ENCODE data around the gene CCIN.
"Not testable (repeated sequence)": the region's sequence is repeated elsewhere in the genome, so short reads cannot be mapped to it uniquely, and the experiment has no call there.

Gene CCIN

DNA sequence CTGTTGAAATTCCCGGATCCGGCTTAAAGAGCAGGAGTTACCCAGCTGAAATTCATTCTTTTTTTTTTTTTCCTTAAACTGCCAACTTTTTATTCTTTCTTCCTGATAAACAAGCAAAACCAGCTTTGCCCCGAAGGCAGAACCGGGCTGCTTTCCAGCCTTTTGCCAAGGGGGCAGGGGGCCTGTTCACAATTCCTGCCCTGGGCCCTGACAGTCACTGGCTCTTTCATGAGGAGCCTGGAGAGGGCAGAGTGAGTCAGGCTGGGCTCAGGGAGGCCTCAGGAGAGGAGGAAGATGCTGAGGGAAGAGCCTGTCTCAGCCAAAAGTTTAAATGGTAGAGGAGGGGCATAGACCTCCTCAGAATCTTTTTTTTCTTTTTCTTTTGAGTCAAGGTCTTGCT, 27.9 kb upstream of the CCIN start:
- no peak for FAIRE-seq

DNA sequence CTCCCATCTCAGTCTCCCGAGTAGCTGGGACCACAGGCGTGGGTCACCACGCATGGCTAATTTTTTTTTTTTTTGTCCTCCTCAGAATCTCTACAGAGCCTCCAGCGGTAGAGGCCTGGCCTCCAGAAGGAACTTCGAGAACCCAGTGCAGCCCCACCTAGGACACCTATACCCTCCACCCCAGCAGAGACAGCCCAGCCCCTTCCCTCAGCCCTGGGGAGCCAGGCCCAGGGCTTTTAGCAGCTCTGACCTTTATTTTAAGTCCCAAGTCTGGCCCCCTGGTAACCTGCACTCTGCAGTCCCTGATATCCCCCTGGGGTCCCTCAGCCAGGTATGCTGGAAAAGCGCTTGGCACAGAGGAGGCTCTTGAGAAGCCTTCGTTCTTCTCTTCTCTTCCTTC, 27.4 kb upstream of the CCIN start:
- no peak for FAIRE-seq

DNA sequence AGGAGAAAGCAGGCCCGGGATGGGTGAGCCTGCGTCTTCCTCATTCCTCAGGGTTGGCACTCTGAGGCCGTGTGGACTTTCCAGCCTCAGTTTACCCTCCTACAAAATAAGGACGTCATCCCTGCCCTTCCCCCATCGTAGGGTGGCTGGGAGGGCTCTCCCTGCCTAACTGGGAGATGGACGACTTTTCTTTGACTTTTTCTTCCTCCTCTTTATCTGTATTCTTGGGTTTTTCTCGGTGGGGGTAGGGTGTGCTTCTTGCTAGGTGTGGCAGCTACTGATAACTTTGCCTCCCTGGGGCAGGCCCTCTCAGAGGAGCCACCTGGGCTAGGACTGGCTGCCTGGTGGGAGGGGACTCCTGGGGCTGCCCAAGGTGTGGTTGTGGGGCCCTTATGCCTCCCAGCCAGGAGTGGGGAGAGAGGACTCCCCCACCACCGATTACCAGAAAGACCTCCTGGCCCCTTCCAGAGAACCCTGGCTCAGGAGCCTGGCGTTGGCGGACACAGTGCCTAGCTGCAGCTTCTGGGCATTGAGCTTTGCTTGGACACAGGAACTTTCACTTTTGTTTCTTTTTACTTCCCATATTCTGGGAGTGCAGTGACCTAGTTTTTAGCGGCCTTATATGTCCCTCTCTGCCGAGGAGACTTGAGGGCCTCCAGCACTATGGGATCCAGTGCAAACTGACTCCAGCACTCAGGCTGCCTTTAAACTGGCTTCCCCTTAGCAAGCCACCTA, 26.5 kb upstream of the CCIN start:
- no peak for FAIRE-seq

DNA sequence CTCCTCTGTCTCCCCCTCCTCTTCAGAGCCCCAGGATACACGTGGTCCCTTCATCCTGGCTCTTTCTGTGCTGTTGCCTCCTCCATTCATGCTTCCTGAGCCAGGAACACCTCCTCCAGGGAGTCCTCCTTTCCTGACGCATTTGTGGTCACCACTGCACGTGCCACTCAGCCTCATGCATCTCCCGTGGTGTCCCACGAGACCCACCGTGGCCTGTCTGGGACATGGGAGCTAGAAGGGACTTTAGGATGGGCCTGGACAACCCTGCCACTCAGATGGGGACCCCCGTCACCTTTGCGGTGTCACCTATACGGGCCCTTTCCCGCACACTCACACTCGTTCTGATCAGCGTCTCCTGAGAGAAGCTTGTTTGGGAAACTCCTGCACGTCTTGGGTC, 25.9 kb upstream of the CCIN start:
- FAIRE-seq: no peak

DNA sequence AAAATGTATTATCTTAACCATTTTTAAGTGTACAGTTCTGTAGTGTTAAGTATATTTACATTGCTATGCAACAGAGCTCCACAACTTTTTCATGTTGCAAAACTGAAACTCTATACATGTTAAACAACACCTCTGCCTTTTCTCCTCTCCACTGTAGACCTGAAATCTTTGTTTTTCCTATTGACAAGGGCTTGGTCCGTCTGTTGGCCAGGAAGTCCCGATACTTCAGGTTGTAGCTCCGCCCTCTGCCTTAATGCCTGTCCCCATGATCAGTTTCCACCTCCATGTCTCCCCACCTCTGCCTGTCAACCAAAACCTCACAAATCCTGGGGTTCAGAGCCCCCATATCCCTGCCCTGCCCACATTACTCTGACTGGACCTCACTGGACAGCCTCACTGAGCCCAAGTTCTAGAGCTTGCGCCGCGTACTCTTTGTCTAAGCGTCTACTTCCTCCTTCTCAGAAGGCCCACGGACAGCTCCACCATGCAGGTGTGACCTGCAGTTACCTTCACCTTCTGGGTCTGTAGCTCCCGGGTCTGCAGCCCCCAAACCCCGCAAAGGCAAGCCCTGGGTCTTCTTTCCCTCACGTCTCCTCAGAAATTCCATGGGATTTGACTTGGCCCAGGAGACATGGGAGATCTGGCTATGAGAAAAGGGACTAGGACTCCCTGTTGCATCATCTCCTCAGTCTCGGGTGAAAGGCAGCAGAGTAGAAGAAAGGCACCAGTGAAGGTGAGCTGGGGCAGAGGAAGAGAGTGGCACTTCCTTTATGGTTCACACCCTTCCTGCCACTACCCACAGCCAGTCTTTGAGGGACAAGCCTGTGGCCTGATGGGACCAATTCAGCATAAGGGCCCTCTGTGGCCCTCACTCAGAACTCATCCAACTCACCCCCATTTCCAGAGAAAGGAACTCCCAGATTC, 24.6 kb upstream of the CCIN start:
- FAIRE-seq: no peak

DNA sequence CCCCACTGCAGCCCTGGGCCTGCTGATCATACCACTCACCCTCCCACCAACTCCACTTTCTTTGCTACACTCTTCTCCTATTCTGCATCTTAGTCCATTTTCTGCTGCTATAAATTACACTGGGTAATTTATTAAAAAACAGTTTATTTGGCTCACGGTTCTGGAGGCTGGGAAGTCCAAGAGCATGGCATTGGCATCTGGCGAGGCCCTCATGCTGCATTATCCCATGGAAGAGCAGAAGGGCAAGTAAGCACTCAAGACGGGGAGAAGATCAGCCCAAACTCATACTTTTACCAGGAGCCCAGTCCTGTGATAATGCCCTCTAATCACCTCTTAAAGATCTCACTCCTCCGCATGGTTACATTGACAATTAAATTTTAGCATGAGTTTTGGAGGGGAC, 23.2 kb upstream of the CCIN start:
- FAIRE-seq: no peak

DNA sequence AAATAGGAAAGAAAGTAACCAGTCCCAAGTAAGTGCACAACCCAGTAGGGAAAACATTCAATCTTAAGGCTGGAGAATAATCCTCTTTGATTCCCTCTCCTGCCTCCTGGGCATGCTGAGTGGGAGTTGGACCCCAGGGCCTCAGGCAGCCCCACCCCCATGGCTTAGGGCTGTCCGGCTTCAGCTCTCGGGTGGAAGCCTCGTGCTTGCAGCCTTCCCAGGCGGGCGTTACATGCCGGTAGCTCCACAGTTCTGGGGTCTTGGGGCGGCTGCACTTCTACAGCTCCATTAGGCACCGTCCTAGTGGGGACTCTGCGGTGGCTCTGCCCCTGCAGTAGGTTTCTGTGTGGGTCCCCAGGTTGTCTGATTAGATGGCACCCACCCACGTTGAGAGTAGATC, 22.5 kb upstream of the CCIN start:
- FAIRE-seq: no peak

DNA sequence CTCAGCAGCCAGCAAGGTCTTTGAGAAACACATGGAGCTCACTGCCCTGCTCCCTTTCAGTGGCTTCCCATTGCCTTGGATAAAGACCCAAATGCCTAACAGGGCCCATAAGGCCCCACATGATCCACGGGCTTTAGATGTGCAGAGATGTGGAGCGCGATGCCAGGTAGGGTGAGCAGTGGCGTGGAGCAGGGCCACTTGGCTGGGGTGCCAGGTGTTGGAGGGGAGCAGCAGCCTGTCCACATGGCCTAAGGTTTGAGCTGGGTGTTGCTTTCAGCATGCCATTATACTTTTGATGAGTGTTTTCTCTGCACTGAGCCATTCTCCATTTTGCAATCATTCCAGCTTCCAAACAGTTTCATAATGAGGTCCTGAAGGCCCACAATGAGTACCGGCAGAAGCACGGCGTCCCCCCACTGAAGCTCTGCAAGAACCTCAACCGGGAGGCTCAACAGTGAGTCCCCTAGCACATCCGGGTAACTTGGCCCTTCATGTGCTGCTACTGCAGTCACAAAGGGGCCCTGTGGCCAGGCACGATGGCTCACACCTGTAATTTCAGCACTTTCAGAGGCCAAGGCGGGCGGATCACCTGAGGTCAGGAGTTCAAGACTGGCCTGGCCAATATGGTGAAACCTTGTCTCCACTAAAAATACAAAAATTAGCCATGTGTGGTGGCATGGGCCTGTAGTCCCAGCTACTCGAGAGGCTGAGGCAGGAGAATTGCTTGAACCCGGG, 21.6 kb upstream of the CCIN start:
- FAIRE-seq: no peak

DNA sequence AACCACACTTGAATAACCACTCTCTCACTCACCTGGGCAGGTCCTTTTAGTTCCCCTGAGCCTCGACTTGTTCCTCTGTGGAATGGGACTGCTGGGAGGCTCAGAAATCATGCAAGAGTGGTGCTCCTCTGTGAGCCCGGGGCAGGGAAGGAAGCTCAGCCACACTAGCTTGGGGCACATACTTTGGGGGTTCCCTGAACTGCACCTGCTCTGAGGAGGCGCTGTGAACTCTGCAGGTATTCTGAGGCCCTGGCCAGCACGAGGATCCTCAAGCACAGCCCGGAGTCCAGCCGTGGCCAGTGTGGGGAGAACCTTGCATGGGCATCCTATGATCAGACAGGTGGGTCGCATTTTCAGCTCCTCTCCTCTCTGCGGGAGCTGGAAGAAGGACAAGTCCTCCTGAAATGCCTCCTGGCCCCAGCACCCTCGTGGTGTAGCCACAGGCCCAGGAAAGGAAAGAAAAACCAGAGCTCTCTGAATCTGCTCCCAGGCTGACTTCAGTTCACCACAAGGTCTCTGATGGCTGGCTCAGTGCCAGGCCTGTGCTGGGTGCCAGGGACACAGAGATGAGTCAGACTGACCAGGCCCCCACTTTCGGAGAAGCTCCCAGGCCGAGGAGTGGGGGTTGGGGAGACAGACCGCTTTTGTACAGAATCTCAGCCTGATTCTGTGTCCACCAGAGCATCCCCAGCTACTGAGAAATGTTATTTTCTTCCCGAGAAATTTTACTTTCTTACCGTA, 20.7 kb upstream of the CCIN start:
- no peak for FAIRE-seq

DNA sequence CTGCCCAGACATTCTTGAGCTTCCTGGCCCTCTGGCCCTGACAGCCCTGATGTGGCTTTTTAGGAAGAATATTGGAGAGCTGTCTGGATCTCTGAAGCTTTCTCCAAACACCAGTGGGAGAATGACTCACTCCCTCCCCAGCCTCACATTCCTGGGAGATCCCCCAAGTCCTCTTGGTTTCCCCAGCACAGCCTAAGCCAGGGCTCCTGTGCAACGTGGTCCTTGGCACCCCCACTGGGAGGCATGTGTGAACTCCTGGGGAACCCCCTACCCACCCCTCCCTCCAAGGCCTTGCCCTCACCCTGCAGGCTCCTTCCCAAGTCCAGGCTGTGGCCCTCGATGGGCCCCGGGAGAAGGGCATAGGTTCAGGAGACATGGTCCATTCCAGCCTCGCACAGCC, 20.0 kb upstream of the CCIN start:
- no peak for FAIRE-seq

DNA sequence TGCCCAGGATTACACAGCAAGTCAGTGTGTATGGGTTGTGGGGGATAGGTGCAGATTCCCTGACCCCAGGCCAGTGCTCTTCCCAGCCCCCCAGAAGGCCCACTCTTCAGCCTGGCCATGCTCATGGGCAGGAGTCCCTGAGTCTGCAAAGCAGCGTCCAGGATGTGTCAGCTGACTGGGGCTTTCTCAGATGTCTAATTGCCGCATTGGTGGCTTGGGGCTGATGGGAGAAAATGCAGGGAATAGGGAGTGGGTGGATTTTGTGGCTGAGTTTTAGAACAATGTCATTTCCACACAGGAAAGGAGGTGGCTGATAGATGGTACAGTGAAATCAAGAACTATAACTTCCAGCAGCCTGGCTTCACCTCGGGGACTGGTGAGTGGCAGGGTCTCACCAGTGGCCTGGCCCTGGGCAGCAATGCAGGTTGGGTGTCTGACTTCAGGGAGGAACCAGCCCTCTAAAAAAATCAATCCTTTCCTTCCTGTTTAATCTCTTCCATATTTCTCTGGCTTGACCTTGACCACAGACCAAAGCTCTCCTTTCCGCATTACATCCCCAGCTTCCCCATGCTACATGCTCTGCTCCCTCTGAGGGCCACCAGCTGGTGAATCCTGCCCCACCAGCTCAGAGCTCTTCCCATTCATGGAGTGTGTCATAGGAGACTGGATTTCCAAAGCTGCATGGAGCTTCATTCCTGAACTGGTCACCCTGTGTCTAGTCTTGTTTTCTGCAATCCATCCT, 18.4 kb upstream of the CCIN start:
- FAIRE-seq: no peak

DNA sequence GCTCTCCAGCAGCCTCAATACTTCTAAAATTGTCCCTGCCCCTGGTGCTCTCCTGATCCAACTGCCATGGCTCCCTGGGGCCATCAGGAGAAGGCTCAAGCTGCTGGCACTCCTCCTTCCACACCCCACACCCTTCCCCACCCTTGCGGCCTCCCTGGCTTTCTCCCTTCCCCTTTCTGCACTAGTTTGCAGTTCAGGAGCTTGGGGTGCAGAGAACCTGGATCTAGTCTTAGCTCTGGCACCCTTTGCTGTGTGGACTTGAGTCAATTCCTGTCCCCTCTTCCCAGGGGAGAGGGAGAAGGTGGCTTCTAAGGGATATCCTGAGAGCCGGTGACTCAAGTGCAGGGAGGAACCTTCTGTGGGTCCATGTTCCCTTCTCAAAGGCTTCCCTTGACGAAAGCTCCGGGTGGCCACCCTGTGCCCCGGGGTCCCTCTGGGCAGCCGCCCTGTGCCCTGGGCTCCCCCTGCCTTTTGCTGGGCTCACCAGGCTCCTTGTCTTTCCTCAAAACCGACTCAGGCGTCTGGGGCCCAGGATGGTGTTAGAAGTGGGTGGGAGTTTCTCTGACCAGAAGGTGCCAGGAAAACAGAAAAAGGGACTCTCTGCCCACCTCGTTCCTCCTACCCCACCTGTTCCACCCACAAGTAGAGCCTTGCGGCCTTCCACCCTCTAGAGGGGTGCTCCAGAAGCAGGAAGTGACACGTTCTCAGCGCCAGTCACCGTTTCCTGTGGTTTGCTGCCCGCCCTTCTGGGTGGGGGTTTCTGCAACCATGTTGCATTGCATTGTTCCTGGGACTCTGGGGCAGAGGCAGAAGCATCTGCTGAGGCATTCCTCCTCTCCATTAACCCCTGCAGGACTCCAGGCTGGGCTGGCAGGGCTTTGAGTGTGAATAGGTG, 17.6 kb upstream of the CCIN start:
- FAIRE-seq: no peak

DNA sequence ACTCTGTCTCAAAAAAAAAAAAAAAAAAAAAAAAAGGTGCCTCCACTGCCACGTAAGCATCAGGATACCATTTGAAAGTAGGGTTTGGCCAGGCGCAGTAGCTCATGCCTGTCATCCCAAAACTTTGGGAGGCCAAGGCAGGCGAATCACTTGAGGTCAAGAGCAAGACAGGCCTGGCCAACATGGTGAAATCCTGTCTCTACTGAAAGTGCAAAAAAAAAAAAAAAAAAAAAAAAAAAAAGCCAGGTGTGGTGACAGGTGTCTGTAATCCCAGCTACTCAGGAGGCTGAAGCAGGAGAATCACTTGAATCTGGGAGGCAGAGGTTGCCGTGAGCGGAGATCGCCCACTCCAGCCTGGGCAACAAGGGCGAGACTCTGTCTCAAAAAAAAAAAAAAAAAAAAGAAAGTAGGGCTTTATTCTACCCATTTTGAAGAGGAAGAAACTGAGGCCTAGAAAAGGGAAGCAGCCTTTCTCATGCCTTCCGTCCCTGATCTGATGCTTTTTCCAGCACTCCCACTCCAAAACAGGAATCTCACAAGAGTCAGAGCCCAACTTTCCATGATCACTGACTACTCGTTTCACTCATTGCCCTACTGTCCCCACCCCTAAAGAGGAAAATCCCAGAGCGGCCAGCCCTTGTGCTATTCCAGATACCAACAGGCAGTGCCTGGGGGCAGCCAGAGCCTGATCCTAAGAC, 16.3 kb upstream of the CCIN start:
- no peak for FAIRE-seq

DNA sequence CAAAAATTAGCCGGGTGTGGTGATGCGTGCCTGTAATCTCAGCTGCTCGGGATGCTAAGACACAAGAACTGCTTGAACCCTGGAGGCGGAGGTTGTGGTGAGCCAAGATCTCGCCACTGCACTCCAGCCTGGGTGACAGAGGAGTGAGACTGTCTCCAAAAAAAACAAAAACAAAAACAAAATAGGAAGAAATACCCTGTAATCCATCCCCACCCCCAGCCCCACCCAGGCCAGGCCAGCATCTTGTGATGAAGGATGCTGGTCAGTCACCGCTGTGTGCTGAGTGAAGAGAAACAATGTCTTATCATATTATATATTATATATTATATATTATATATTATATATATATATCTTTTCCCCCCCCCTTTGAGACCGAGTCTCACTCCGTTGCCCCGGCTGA, 15.4 kb upstream of the CCIN start:
- no peak for FAIRE-seq

DNA sequence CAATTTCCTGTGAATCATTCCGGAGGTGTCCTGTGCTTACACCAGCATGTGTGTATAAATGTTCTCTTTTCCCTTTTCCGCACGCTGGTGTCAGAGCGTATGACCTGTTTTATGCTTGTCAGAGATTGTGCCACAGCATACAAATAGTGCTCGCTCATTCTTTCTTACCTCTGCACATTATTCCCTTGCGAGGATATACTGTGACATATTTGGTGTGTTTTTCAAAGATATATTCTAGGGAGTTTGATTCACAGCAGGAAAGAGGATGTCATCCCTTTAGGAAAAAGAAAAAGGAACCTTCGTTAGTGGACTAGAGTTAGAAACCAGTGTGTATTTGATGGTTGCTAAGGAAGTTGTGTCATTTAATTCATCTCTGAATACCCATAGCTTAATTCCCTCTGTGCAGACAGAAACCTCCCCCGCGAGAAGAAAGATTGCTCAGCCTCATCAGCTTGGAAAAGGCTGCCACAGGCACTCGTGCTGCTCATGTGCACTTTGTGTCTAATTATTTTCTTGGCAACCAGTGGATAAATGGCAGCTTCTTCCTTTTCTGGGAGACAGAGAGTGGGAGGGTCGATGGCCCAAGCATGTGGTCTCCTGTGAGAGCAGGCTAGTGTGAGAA, 14.7 kb upstream of the CCIN start:
- no peak for FAIRE-seq

DNA sequence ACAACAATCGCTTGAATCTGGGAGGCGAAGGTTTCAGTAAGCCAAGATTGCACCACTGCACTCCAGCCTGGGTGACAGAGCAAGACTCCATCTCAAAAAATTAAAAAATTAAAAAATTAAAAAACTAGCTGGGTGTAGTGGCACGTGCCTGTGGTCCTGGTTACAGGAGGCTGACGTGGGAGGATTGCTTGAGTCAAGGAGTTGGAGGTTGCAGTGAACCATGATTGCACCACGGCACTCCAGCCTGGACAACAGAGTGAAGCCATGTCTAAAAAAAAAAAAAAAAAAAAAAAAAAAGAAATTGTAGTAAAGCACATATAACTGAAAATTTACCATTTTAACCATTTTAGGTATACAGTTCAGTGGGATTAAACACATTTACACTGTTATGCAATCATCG, 13.1 kb upstream of the CCIN start:
- FAIRE-seq: no peak

DNA sequence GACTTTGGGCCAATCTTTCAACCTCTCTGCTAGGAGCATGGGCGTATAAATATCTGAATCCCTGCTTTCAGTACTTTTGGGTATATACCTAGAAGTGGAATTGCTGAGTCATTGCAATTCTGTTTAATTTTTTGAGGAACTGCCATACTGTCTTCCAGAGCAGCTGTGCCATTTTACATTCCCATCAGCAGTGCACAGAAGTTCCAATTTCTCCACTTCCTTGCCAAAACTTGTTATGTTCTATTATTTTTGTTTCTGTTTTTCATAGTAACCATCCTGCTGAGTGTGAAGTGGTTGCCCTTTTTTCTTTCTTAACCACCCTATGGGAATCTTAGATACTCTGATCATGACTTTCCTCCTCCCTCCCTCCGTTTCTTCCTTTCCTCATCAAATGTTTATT, 11.1 kb upstream of the CCIN start:
- FAIRE-seq: no peak

DNA sequence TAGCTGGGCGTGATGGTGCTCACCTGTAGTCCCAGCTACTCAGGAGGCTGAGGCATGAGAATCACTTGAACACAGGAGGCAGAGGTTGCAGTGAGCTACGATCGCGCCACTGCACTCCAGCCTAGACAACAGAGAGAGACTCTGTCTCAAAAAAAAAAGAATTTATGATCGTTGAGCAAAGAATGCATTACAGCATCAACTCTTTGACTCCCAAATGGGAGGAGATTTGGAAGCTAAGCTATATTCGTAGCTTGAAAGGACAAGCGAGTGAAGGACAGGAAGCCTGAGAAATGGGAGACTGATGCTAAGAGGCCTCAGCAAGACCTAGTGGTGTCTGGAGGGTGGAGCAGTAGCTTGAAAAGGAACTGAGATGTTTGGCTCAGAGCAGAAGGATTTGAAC, 10.3 kb upstream of the CCIN start:
- no peak for FAIRE-seq

DNA sequence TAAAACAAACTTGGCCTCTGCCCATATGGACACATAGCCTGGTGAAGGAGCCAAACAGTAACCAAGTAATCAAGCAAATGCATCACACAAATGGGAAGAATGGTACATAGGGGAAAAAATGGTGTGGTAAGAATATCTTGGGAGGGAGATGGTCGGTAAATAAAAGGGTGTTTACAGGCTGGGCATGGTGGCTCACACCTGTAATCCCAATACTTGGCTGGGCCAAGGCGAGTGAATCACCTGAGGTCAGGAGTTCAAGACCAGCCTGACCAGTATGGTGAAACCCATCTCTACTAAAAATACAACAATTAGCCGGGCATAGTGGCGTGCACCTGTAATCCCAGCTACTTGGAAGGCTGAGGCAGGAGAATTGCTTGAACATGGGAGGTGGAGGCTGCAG, 9.7 kb upstream of the CCIN start:
- not testable (repeated sequence) for FAIRE-seq

DNA sequence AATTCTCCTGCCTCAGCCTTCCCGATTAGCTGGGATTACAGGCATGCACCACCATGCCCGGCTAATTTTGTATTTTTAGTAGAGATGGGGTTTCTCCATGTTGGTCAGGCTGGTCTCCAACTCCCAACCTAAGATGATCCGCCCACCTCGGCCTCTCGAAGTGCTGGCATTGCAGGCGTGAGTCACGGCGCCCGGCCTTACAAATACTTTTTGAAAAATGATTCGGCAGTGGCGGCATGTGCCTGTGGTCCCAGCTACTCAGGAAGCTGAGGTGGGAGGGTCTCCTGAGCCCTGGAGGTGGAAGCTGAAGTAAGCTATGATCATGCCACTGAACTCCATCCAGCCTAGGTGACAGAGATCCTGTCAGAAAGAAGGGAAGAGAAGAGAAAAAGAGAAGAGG, 9.1 kb upstream of the CCIN start:
- not testable (repeated sequence) for FAIRE-seq
